ENCODE results near the gene GRIK4. TPM values are rescaled to one million over a fixed set of nuclear protein-coding genes. Genes with fewer than 3 reads are reported as not detected.

Gene GRIK4
- total and polyA plus RNA-seq, 8 donors = 0.06 to 0.31 TPM; not detected in 6

DNA sequence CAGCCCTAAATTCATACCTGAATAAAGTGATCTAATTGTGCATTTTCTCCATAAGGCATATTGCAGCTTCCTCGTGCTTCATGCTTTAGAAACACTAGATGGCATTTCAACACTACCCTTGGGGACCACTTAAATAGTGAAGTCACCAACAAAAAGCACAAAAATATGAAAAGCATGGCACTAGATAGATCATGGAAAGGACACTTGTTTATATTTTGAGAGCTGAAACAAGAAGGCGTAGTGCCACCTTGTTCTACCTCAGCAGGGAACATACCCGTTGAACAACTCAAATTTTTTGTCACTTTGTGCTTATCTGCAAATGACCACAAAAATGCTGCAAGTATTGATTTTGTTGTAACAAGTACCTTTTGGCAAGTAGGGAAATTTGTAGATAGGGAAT is 521.0 kb downstream of the GRIK4 start:
- Histone ChIP-seq H3K4me3 (no peak overlapping the region), H3K36me3 (no peaks in the 10 kb centered on the region), H3K9me3 (no peaks in the 10 kb centered on the region), H3K27me3 (no peaks in the 10 kb centered on the region), H3K4me1 (peaks cover 0 to 18% (median 11%) of the 10 kb centered on the region in 4 donors), H3K27ac (no peak overlapping the region)
- WGBS, 5 donors = 43 to 78% (median 65%) methylated on average over 3 of the region's 3 CpGs
- TF ChIP-seq, protein P1, sequence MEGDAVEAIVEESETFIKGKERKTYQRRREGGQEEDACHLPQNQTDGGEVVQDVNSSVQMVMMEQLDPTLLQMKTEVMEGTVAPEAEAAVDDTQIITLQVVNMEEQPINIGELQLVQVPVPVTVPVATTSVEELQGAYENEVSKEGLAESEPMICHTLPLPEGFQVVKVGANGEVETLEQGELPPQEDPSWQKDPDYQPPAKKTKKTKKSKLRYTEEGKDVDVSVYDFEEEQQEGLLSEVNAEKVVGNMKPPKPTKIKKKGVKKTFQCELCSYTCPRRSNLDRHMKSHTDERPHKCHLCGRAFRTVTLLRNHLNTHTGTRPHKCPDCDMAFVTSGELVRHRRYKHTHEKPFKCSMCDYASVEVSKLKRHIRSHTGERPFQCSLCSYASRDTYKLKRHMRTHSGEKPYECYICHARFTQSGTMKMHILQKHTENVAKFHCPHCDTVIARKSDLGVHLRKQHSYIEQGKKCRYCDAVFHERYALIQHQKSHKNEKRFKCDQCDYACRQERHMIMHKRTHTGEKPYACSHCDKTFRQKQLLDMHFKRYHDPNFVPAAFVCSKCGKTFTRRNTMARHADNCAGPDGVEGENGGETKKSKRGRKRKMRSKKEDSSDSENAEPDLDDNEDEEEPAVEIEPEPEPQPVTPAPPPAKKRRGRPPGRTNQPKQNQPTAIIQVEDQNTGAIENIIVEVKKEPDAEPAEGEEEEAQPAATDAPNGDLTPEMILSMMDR (IDR thresholded peaks at IDR 0.05) = peak in 1 of 7 experiments; percentile 14
- no peak for TF ChIP-seq POLR2A (IDR thresholded peaks at IDR 0.05)
- intact Hi-C loops (cut with DNase I; ENCODE audit: low total_unique reads) = no loop called here
- no peak for DNase-seq

DNA sequence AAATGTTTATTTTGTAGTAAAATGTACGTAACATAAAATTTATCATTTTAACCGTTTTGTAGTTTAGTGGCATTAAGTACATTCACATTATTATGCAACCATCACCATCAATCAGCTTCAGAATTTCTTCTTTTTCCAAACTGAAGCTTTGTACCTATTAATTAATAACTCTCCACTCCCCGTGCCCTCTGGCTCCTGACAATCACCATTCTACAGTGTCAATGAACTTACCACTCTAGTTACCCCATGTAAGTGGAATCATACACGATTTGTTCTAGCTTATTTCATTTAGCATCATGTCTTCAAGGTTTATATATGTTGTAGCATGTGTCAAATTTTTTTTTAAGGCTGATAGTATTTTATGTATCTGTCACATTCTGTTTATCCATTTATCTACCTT is 522.1 kb downstream of the GRIK4 start:
- 74 to 83% (median 82%) methylated on average over 4 of the region's 4 CpGs for WGBS, 5 donors
- Histone ChIP-seq H3K9me3 (no peaks in the 10 kb centered on the region), H3K4me1 (peaks cover 3 to 27% (median 15%) of the 10 kb centered on the region in 4 donors), H3K27ac (no peak overlapping the region), H3K4me3 (no peak overlapping the region), H3K36me3 (no peaks in the 10 kb centered on the region), H3K27me3 (no peaks in the 10 kb centered on the region)
- no peak for TF ChIP-seq POLR2AphosphoS5 (IDR thresholded peaks at IDR 0.05)
- TF ChIP-seq EP300 (IDR thresholded peaks at IDR 0.05) = no peak
- TF ChIP-seq, protein P1 (IDR thresholded peaks at IDR 0.05) = no peak
- TF ChIP-seq POLR2A (IDR thresholded peaks at IDR 0.05) = no peak
- DNase-seq = no peak
- intact Hi-C loops (cut with DNase I; ENCODE audit: low total_unique reads) = no loop called here

DNA sequence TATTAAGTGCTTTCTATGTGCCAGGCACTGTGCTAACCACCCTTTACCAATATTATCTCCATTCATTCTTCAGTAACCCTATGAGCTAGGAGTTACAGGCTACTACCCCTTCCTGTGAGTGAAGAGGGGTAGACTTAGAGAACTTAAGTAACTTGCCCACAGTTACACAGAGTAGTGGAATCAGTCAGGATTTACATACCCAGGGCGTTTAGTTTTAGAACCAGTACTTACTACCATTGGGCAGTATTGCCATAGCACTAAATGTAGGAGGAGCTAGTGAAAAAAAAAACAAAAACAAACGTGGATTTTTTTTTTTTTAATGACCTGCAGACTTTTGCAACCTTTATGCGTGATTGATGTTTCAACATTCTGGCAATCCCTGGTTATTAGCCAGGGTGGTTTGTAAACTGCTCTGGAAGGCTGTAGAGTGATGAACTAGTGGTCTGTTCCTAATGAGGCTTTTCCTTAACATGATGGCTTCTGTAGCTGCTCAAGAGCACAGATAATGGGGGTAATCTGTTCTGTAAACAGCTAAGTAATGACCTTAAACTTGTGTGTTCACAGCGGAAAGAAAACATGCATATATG is 523.7 kb downstream of the GRIK4 start:
- intact Hi-C loops (cut with DNase I; ENCODE audit: low total_unique reads) = no loop called here
- peak in 1 of 2 donors; percentile 16 for DNase-seq
- Histone ChIP-seq H3K27ac (no peak overlapping the region), H3K9me3 (no peaks in the 10 kb centered on the region), H3K27me3 (no peaks in the 10 kb centered on the region), H3K4me1 (peaks cover 11 to 36% (median 22%) of the 10 kb centered on the region in 4 donors), H3K36me3 (no peaks in the 10 kb centered on the region), H3K4me3 (no peak overlapping the region)
- TF ChIP-seq POLR2AphosphoS5 (IDR thresholded peaks at IDR 0.05) (no peak), EP300 (IDR thresholded peaks at IDR 0.05) (no peak), POLR2A (IDR thresholded peaks at IDR 0.05) (no peak)
- TF ChIP-seq, protein P1 (IDR thresholded peaks at IDR 0.05) = no peak
- 62 to 71% (median 68%) methylated on average over 4 of the region's 4 CpGs for WGBS, 5 donors

DNA sequence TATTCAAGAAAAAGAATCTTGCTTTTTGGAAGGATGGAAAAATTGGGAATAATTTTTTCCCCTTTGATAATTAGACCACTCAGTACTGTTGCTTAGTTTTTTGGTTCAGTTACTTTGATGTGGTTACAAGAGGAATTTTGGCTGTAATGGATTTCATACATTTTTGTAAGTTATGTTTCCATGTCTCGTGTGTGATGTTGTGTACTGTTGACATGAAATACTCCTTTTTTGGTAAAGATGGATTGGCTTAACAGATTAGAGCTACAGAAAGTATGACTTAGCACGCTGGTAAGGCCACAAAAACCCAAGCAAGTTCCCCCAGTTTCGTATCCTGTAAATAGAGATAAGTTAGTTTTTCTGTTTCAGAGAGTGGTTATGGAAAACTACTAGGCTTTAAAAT is 524.2 kb downstream of the GRIK4 start:
- no peak for DNase-seq
- peaks cover 11 to 40% (median 22%) of the 10 kb centered on the region in 4 donors for H3K4me1 ChIP-seq
- TF ChIP-seq, protein P1 (IDR thresholded peaks at IDR 0.05) = no peak
- no peak for TF ChIP-seq POLR2AphosphoS5 (IDR thresholded peaks at IDR 0.05)
- TF ChIP-seq POLR2A (IDR thresholded peaks at IDR 0.05) = no peak
- TF ChIP-seq EP300 (IDR thresholded peaks at IDR 0.05) = no peak
- H3K27me3 ChIP-seq = no peaks in the 10 kb centered on the region
- no peaks in the 10 kb centered on the region for H3K9me3 ChIP-seq
- H3K4me3 ChIP-seq = no peak overlapping the region
- H3K36me3 ChIP-seq = no peaks in the 10 kb centered on the region
- WGBS, 5 donors = 34 to 53% (median 39%) methylated on average over 3 of the region's 3 CpGs
- H3K27ac ChIP-seq = no peak overlapping the region
- intact Hi-C loops (cut with DNase I; ENCODE audit: low total_unique reads) = no loop called here
